Adrenal gland (tissue), 5 donors: Measurements from ENCODE around the gene DGLUCY.

Experiments
- POLR2A ChIP-seq, 2 donors: fragments of 450-650 bp; IDR thresholded peaks; one replicate each; pipeline ENCODE4 v1.6.1; 2017; ENCODE audit warnings: antibody characterized with exemption in 2 of 2, mild to moderate bottlenecking in 2 of 2, moderate library complexity in 1 of 2
- TF ChIP-seq, protein P1 (sequence below), 6 experiments: fragments of 450-650 bp in 4 of 6; fragments of 200-600 bp in 2 of 6; sonication (generic) in 1 of 6; IDR thresholded peaks; 1 replicate in 5 of 6; 2 replicates in 1 of 6; pipeline versions ENCODE4 v1.5.1 to v1.8.0; 2016 to 2021; ENCODE audit warnings: antibody characterized with exemption in 6 of 6, mild to moderate bottlenecking in 2 of 6, moderate library complexity in 1 of 6
- donor health status: DM: no; HTN: no; CAD: no.

DNA sequence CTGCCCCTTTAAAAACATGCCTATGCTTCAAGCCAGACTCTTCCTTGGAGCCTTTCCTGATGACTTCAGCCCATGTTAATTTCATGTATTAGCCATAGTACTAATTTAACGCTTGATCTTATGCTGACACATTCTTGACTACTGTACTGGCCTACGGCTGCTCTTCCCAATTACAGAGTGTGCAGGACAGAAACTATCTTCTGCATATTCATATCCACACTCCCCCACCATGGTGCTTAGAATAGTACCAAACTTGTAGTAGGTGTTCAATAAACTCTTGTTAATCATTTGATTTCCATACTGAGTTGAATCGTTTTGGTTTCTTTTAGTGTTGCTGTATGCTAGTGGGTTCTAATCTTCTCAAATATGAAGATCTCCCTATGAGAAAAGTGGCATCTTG is 21.8 kb upstream of the DGLUCY start:
- TF ChIP-seq, protein P1, sequence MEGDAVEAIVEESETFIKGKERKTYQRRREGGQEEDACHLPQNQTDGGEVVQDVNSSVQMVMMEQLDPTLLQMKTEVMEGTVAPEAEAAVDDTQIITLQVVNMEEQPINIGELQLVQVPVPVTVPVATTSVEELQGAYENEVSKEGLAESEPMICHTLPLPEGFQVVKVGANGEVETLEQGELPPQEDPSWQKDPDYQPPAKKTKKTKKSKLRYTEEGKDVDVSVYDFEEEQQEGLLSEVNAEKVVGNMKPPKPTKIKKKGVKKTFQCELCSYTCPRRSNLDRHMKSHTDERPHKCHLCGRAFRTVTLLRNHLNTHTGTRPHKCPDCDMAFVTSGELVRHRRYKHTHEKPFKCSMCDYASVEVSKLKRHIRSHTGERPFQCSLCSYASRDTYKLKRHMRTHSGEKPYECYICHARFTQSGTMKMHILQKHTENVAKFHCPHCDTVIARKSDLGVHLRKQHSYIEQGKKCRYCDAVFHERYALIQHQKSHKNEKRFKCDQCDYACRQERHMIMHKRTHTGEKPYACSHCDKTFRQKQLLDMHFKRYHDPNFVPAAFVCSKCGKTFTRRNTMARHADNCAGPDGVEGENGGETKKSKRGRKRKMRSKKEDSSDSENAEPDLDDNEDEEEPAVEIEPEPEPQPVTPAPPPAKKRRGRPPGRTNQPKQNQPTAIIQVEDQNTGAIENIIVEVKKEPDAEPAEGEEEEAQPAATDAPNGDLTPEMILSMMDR (IDR thresholded peaks at IDR 0.05) = no peak
- TF ChIP-seq POLR2A (IDR thresholded peaks at IDR 0.05) = no peak
